NCI-H1694 (cell line): Measurements from ENCODE around the gene PDE1C.

ENCODE experiments used
- DNase-seq: peaks from one replicate; lab custom pipeline; 2025; lab: John Stamatoyannopoulos, UW

The PDE1C gene

GRCh38 chr7:31938650-31939049, 131.6 kb downstream of the PDE1C start:
- DNase-seq = no peak

GRCh38 chr7:31937982-31938381, 132.2 kb downstream of the PDE1C start:
- DNase-seq = no peak

- DNase-seq = no peak
Observed at GRCh38 chr7:31935124-31936054, 134.8 kb downstream of the PDE1C start.

GRCh38 chr7:31934551-31934950, 135.7 kb downstream of the PDE1C start:
- DNase-seq = no peak

GRCh38 chr7:31933481-31933880, 136.7 kb downstream of the PDE1C start:
- no peak for DNase-seq

GRCh38 chr7:31926991-31927584, 143.1 kb downstream of the PDE1C start:
- DNase-seq = no peak

- DNase-seq = no peak
Observed at GRCh38 chr7:31925753-31926454, 144.3 kb downstream of the PDE1C start.

GRCh38 chr7:31924251-31924650, 146.0 kb downstream of the PDE1C start:
- no peak for DNase-seq

- no peak for DNase-seq
Observed at GRCh38 chr7:31922848-31923247, 147.4 kb downstream of the PDE1C start.

GRCh38 chr7:31921047-31921446, 149.2 kb downstream of the PDE1C start:
- no peak for DNase-seq

GRCh38 chr7:31919678-31920369, 150.4 kb downstream of the PDE1C start:
- DNase-seq = no peak

- DNase-seq = no peak
Observed at GRCh38 chr7:31918706-31919393, 151.4 kb downstream of the PDE1C start.

- DNase-seq = no peak
Observed at GRCh38 chr7:31917256-31917655, 153.0 kb downstream of the PDE1C start.

GRCh38 chr7:31910191-31910590, 160.0 kb downstream of the PDE1C start:
- DNase-seq = no peak

GRCh38 chr7:31906479-31907171, 163.6 kb downstream of the PDE1C start:
- DNase-seq = no peak

- no peak for DNase-seq
Observed at GRCh38 chr7:31903962-31904361, 166.2 kb downstream of the PDE1C start.

GRCh38 chr7:31899356-31899927, 170.8 kb downstream of the PDE1C start:
- DNase-seq = no peak

- DNase-seq = no peak
Observed at GRCh38 chr7:31896925-31897324, 173.3 kb downstream of the PDE1C start.

- DNase-seq = no peak
Observed at GRCh38 chr7:31894308-31894707, 175.9 kb downstream of the PDE1C start.

- no peak for DNase-seq
Observed at GRCh38 chr7:31893365-31893764, 176.8 kb downstream of the PDE1C start.
